IMR-90 (cell line): Measurements from ENCODE around the gene ST6GALNAC4. TPM values are rescaled to one million over a fixed set of nuclear protein-coding genes. Genes with fewer than 3 reads are reported as not detected.

Experiments
- ATAC-seq: fragments of 200-7000 bp; cut with Tn5 transposase; 2 replicates; pipeline ENCODE4 v1.9.1; 2020; ENCODE audit warnings: low read depth, mild to moderate bottlenecking, moderate library complexity
- BruUV-seq: library from RNA; stranded (reverse); fragments of 400-500 nt; replicated peaks from 2 replicates; lab custom pipeline; 2021; lab: Mats Ljungman, UMichigan
- CTCF ChIA-PET: fragments of 300-600 bp; formaldehyde crosslinking; extraction: SDS; loops from one replicate; lab custom pipeline; 2021; ENCODE audit warnings: antibody characterized with exemption; lab: Yijun Ruan, JAX
- POLR2A ChIA-PET: fragments of 300-600 bp; sonication (Branson Sonifier 250); formaldehyde crosslinking; loops from one replicate; lab custom pipeline; 2022; ENCODE audit warnings: antibody characterized with exemption; ENCODE audit not compliant: unreplicated experiment; lab: Charles Lee
- DNase-seq: peaks from one replicate; pipeline ENCODE4 v3.0.0; 2013
- H2AFZ ChIP-seq: replicated peaks from 2 replicates; pipeline ENCODE3; 2013; ENCODE audit warnings: low read length, mild to moderate bottlenecking; ENCODE audit not compliant: poor library complexity
- H2AK5ac ChIP-seq: 2 replicates; pipeline ENCODE4 v1.6.1; 2013; ENCODE audit warnings: low read depth, low read length, inconsistent platforms
- H2AK9ac ChIP-seq: replicated peaks from 2 replicates; pipeline ENCODE3; 2013; ENCODE audit warnings: mild to moderate bottlenecking, low read depth, low read length, moderate library complexity; ENCODE audit not compliant: poor library complexity
- H2BK120ac ChIP-seq: 2 replicates; pipeline ENCODE4 v1.6.1; 2013; ENCODE audit warnings: low read depth, low read length, inconsistent platforms
- H2BK15ac ChIP-seq: 3 replicates; pipeline ENCODE4 v1.6.1; 2013; ENCODE audit warnings: low read depth, low read length, inconsistent platforms
- H2BK20ac ChIP-seq: 2 replicates; pipeline ENCODE4 v1.6.1; 2013; ENCODE audit warnings: low read depth, mild to moderate bottlenecking, inconsistent platforms, low read length, moderate library complexity
- H2BK5ac ChIP-seq: 2 replicates; pipeline ENCODE4 v1.6.1; 2013; ENCODE audit warnings: mild to moderate bottlenecking, low read depth, low read length, inconsistent platforms; ENCODE audit not compliant: poor library complexity, severe bottlenecking
- H3K14ac ChIP-seq: replicated peaks from 2 replicates; pipeline ENCODE4 v1.6.1; 2013; ENCODE audit warnings: low read depth, low read length, inconsistent platforms
- H3K18ac ChIP-seq: 2 replicates; pipeline ENCODE4 v1.6.1; 2013; ENCODE audit warnings: low read depth, low read length, control low read depth
- H3K23ac ChIP-seq: 2 replicates; pipeline ENCODE4 v1.6.1; 2013; ENCODE audit warnings: low read depth, low read length, inconsistent platforms
- H3K27ac ChIP-seq: 2 replicates; pipeline ENCODE4 v1.5.1; 2013; ENCODE audit warnings: mild to moderate bottlenecking, control low read depth, low read length; ENCODE audit not compliant: insufficient read depth
- H3K27me3 ChIP-seq: 2 replicates; pipeline ENCODE4 v1.6.1; 2013; ENCODE audit warnings: low read length; ENCODE audit not compliant: control insufficient read depth, insufficient read depth
- H3K36me3 ChIP-seq: 2 replicates; pipeline ENCODE4 v1.6.1; 2013; ENCODE audit warnings: low read length, mixed read lengths; ENCODE audit not compliant: control insufficient read depth, insufficient read depth
- H3K4ac ChIP-seq: 2 replicates; pipeline ENCODE4 v1.6.1; 2013; ENCODE audit warnings: low read depth, low read length, inconsistent platforms
- H3K4me1 ChIP-seq: 2 replicates; pipeline ENCODE4 v1.6.1; 2013; ENCODE audit warnings: low read length, mixed read lengths; ENCODE audit not compliant: control insufficient read depth, insufficient read depth
- H3K4me2 ChIP-seq: 2 replicates; pipeline ENCODE4 v1.6.1; 2013; ENCODE audit warnings: low read depth, mild to moderate bottlenecking, control low read depth, low read length, moderate library complexity
- H3K4me3 ChIP-seq: 2 replicates; pipeline ENCODE4 v1.5.1; 2013; ENCODE audit warnings: low read depth, mild to moderate bottlenecking, control low read depth, low read length, moderate library complexity; ENCODE audit not compliant: insufficient read depth
- H3K56ac ChIP-seq: 2 replicates; pipeline ENCODE4 v1.6.1; 2013; ENCODE audit warnings: low read length, inconsistent platforms; ENCODE audit not compliant: insufficient read depth; ENCODE audit errors: extremely low read depth
- H3K79me1 ChIP-seq, 2 experiments: 2 replicates each; pipeline ENCODE4 v1.6.1; 2013; ENCODE audit warnings: low read length in 2 of 2, inconsistent platforms in 1 of 2, low read depth in 1 of 2
- H3K9ac ChIP-seq: 2 replicates; pipeline ENCODE4 v1.6.1; 2013; ENCODE audit warnings: low read depth, low read length, control low read depth
- H3K9me1 ChIP-seq: 2 replicates; pipeline ENCODE4 v1.6.1; 2013; ENCODE audit warnings: low read length, inconsistent platforms; ENCODE audit not compliant: insufficient read depth
- H3K9me3 ChIP-seq: 2 replicates; pipeline ENCODE4 v1.6.1; 2013; ENCODE audit warnings: low read length; ENCODE audit not compliant: control insufficient read depth, insufficient read depth
- H4K20me1 ChIP-seq: 2 replicates; pipeline ENCODE4 v1.6.1; 2013; ENCODE audit warnings: low read length, inconsistent platforms; ENCODE audit not compliant: insufficient read depth
- H4K5ac ChIP-seq: 2 replicates; pipeline ENCODE4 v1.6.1; 2013; ENCODE audit warnings: mild to moderate bottlenecking, low read depth, low read length, control low read depth
- H4K8ac ChIP-seq, 2 experiments: 2 replicates each; pipeline ENCODE4 v1.6.1; 2013; ENCODE audit warnings: low read depth in 2 of 2, low read length in 2 of 2, control low read depth in 1 of 2, inconsistent platforms in 1 of 2
- H4K91ac ChIP-seq: 2 replicates; pipeline ENCODE4 v1.6.1; 2013; ENCODE audit warnings: low read depth, low read length, inconsistent platforms; ENCODE audit not compliant: insufficient read depth
- BHLHE40 ChIP-seq: fragments of 150-350 bp; IDR thresholded peaks from 2 replicates; pipeline ENCODE4 v1.6.1; 2016; ENCODE audit warnings: mild to moderate bottlenecking, low read depth, low read length
- CEBPB ChIP-seq: IDR thresholded peaks from 2 replicates; pipeline ENCODE4 v1.6.1; 2012; ENCODE audit warnings: low read depth, low read length, improper control_type of control experiment
- CHD1 ChIP-seq: IDR thresholded peaks from 2 replicates; pipeline ENCODE4 v1.6.1; 2012; ENCODE audit warnings: low read depth, low read length, improper control_type of control experiment
- FOS ChIP-seq: fragments of 150-350 bp; IDR thresholded peaks from 2 replicates; pipeline ENCODE4 v1.6.1; 2016; ENCODE audit warnings: low read depth, low read length
- MAFK ChIP-seq: IDR thresholded peaks from 2 replicates; pipeline ENCODE4 v1.6.1; 2012; ENCODE audit warnings: low read depth, low read length, improper control_type of control experiment
- MAZ ChIP-seq: IDR thresholded peaks from 2 replicates; pipeline ENCODE4 v1.6.1; 2012; ENCODE audit warnings: low read depth, mild to moderate bottlenecking, low read length, improper control_type of control experiment, moderate library complexity, borderline replicate concordance
- MXI1 ChIP-seq: IDR thresholded peaks from 2 replicates; pipeline ENCODE4 v1.6.1; 2012; ENCODE audit warnings: low read depth, mild to moderate bottlenecking, low read length, moderate library complexity, borderline replicate concordance
- NFE2L2 ChIP-seq: fragments of 150-350 bp; IDR thresholded peaks from 2 replicates; pipeline ENCODE4 v1.6.1; 2016; ENCODE audit warnings: low read depth, mild to moderate bottlenecking, low read length
- POLR2A ChIP-seq: IDR thresholded peaks from 2 replicates; pipeline ENCODE4 v1.6.1; 2012; ENCODE audit warnings: mild to moderate bottlenecking, low read depth, low read length
- RAD21 ChIP-seq: IDR thresholded peaks from 2 replicates; pipeline ENCODE4 v1.6.1; 2012; ENCODE audit warnings: low read length, improper control_type of control experiment
- RCOR1 ChIP-seq: IDR thresholded peaks from 2 replicates; pipeline ENCODE4 v1.6.1; 2012; ENCODE audit warnings: mild to moderate bottlenecking, low read length, improper control_type of control experiment; ENCODE audit not compliant: insufficient replicate concordance
- RFX5 ChIP-seq: IDR thresholded peaks from 2 replicates; pipeline ENCODE4 v1.8.0; 2012; ENCODE audit warnings: low read depth, mild to moderate bottlenecking, low read length, moderate library complexity
- SMC3 ChIP-seq: fragments of 150-350 bp; IDR thresholded peaks from 2 replicates; pipeline ENCODE4 v1.6.1; 2016; ENCODE audit warnings: low read depth, mild to moderate bottlenecking, antibody characterized with exemption, low read length, moderate library complexity
- WGBS, 2 experiments: methylation state at CpG; one replicate each; pipeline versions ENCODE4 v1.1.5 to v1.1.7; 2013; ENCODE audit warnings: missing lambda C conversion rate in 2 of 2; ENCODE audit not compliant: insufficient read length in 1 of 2; ENCODE audit errors: extremely low coverage in 2 of 2; 5-methylcytosine and 5-hydroxymethylcytosine counted together
- dilution Hi-C: fragments of 300-500 bp; cut with HindIII; formaldehyde crosslinking; loops from one replicate; pipeline ENCODE4 v1.14.3; 2018; ENCODE audit warnings: low sequenced_read_pairs; ENCODE audit not compliant: unreplicated experiment
- in situ Hi-C: fragments of 300-500 bp; cut with MboI; formaldehyde crosslinking; loops from 3 replicates; pipeline ENCODE4 v1.14.3; 2019; ENCODE audit warnings: low sequenced_read_pairs, inconsistent platforms, mixed read lengths
- intact Hi-C: fragments of 100-400 bp; cut with micrococcal nuclease; formaldehyde crosslinking; loops from 2 replicates; pipeline ENCODE4 v1.10.0; 2022
- polyA plus RNA-seq, 3 experiments: library from polyadenylated mRNA; depleted of rRNA; stranded (reverse); fragments of >200 nt; gene quantifications; 2 replicates each; pipeline ENCODE4 v1.2.3, GENCODE V29; 2012; ENCODE audit warnings: low replicate concordance in 1 of 3
- total RNA-seq: library from RNA; depleted of rRNA; stranded (reverse); fragments of >200 nt; gene quantifications from 2 replicates; pipeline ENCODE4 v1.2.3, GENCODE V29; 2012
- TF ChIP-seq, protein P1 (sequence below): conservative IDR thresholded peaks from 2 replicates; pipeline ENCODE4 v1.5.1; 2012; ENCODE audit warnings: mild to moderate bottlenecking, low read depth, low read length, improper control_type of control experiment
- TF ChIP-seq, protein P2 (sequence below): fragments of 150-350 bp; IDR thresholded peaks from 2 replicates; pipeline ENCODE4 v1.6.1; 2017; ENCODE audit warnings: mild to moderate bottlenecking, antibody characterized with exemption, low read length, low read depth
- TF ChIP-seq, protein P3 (sequence below): fragments of 150-350 bp; IDR thresholded peaks from 2 replicates; pipeline ENCODE4 v1.6.1; 2016; ENCODE audit warnings: low read depth, mild to moderate bottlenecking, low read length, moderate library complexity, borderline replicate concordance

Gene ST6GALNAC4
- total and polyA plus RNA-seq, 2 of the 4 experiments (the other 2 are of a cell fraction): 12.5 to 32.9 TPM

DNA sequence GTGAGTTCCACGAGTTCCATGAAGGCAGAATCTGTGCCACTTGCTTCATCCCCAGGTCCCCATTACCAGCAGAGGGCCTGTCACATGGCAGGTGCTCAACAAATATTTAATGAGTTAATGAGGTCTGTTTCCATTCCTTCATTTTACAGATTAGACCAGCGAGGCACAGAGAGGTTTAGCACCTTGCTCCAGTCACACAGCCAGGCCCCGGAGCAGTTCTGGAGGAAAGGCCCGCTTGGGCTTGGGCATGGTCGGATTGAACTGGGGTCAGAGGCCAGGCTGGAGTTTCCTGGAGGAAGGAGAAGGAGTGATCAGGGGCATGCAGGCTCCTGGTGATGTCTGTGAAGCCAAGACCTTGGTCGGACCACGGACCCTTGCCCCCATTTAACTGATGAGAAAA is 4.0 kb upstream of the ST6GALNAC4 start:
- Histone ChIP-seq H3K36me3 (no peaks in the 10 kb centered on the region), H2BK20ac (peak overlapping the region; percentile 65), H4K8ac (no peak overlapping the region), H3K27ac (no peak overlapping the region), H4K91ac (peak overlapping the region; percentile 18; the same call in 1 of the 2 replicates), H4K5ac (no peak overlapping the region), H3K9me3 (no peaks in the 10 kb centered on the region), H3K4me2 (no peak overlapping the region), H3K23ac (no peak overlapping the region), H3K9ac (no peak overlapping the region), H4K20me1 (peaks cover 10% of the 10 kb centered on the region), H2AK9ac (peak overlapping the region; percentile 6), H3K27me3 (no peaks in the 10 kb centered on the region), H2BK120ac (peak overlapping the region; percentile 54; the same call in 1 of the 2 replicates), H3K14ac (no peak overlapping the region), H3K18ac (no peak overlapping the region), H2BK15ac (peak overlapping the region; percentile 63; the same call in 1 of the 3 replicates), H3K4me1 (peaks cover 30% of the 10 kb centered on the region), H2AFZ (peak overlapping the region; percentile 5), H3K56ac (no peak overlapping the region), H2BK5ac (no peak overlapping the region), H3K4ac (peak overlapping the region; percentile 75), H3K4me3 (no peak overlapping the region), H3K9me1 (peaks cover 19% of the 10 kb centered on the region), H3K79me1 (peaks cover 4 to 21% of the 10 kb centered on the region in 2 experiments), H2AK5ac (peak overlapping the region; percentile 70)
- POLR2A ChIA-PET: no interaction called here
- TF ChIP-seq RFX5 (no peak), CHD1 (no peak), FOS (no peak), NFE2L2 (no peak), RCOR1 (no peak), RAD21 (no peak), CEBPB (no peak), MXI1 (no peak), SMC3 (no peak), BHLHE40 (no peak), MAZ (no peak), MAFK (no peak), POLR2A (no peak)
- TF ChIP-seq, protein P1, sequence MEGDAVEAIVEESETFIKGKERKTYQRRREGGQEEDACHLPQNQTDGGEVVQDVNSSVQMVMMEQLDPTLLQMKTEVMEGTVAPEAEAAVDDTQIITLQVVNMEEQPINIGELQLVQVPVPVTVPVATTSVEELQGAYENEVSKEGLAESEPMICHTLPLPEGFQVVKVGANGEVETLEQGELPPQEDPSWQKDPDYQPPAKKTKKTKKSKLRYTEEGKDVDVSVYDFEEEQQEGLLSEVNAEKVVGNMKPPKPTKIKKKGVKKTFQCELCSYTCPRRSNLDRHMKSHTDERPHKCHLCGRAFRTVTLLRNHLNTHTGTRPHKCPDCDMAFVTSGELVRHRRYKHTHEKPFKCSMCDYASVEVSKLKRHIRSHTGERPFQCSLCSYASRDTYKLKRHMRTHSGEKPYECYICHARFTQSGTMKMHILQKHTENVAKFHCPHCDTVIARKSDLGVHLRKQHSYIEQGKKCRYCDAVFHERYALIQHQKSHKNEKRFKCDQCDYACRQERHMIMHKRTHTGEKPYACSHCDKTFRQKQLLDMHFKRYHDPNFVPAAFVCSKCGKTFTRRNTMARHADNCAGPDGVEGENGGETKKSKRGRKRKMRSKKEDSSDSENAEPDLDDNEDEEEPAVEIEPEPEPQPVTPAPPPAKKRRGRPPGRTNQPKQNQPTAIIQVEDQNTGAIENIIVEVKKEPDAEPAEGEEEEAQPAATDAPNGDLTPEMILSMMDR: no peak
- TF ChIP-seq, protein P2, sequence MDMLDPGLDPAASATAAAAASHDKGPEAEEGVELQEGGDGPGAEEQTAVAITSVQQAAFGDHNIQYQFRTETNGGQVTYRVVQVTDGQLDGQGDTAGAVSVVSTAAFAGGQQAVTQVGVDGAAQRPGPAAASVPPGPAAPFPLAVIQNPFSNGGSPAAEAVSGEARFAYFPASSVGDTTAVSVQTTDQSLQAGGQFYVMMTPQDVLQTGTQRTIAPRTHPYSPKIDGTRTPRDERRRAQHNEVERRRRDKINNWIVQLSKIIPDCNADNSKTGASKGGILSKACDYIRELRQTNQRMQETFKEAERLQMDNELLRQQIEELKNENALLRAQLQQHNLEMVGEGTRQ: no peak
- TF ChIP-seq, protein P3, sequence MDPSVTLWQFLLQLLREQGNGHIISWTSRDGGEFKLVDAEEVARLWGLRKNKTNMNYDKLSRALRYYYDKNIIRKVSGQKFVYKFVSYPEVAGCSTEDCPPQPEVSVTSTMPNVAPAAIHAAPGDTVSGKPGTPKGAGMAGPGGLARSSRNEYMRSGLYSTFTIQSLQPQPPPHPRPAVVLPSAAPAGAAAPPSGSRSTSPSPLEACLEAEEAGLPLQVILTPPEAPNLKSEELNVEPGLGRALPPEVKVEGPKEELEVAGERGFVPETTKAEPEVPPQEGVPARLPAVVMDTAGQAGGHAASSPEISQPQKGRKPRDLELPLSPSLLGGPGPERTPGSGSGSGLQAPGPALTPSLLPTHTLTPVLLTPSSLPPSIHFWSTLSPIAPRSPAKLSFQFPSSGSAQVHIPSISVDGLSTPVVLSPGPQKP: no peak
- ATAC-seq: no peak
- dilution Hi-C loops (no loop called here), in situ Hi-C loops (loop anchor here (5.0 kb wide), 1 partner anchor 333 kb away; no protein-coding TSS in a partner anchor), intact Hi-C loops (loop anchor here (1.0 to 10.0 kb wide), 4 partner anchors 185 to 716 kb away; partner anchors contain the start of gene TOR2A)
- BruUV-seq: no TSS peak
- WGBS, 2 experiments: 100% methylated on average over 2 of the region's 7 CpGs; no CpG with 5 or more reads in 1 of the 2 experiments
- CTCF ChIA-PET: interaction anchor here (0.8 to 1.1 kb wide), 3 partner anchors 177 to 331 kb away, joined by 3 to 4 read pairs (median 4); partner anchors contain the start of gene TOR2A
- DNase-seq: no peak
